ENCODE results near the gene HTR6.

The HTR6 gene

DNA sequence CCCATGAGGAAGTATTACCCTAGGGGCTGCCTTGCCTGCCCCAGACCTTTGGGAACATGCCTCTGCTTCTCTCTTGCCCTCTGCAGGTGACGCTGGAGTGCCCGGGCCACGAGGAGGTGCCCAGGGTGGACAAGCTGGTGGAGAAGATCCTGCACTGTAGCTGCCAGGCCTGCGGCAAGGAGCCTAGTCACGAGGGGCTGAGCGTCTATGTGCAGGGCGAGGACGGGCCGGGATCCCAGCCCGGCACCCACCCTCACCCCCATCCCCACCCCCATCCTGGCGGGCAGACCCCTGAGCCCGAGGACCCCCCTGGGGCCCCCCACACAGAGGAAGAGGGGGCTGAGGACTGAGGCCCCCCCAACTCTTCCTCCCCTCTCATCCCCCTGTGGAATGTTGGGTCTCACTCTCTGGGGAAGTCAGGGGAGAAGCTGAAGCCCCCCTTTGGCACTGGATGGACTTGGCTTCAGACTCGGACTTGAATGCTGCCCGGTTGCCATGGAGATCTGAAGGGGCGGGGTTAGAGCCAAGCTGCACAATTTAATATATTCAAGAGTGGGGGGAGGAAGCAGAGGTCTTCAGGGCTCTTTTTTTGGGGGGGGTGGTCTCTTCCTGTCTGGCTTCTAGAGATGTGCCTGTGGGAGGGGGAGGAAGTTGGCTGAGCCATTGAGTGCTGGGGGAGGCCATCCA, 7.8 kb upstream of the HTR6 start:
- no peaks in the 10 kb centered on the region for H3K9me3 Mint-ChIP-seq
- ATAC-seq (no peak), DNase-seq (no peak)
- H3K27me3 Mint-ChIP-seq = peaks cover 7% of the 10 kb centered on the region
- H3K36me3 Mint-ChIP-seq (ENCODE audit: low read depth) = no peaks in the 10 kb centered on the region
- peaks cover 17% of the 10 kb centered on the region for H3K4me1 Mint-ChIP-seq
- H3K4me3 Mint-ChIP-seq = no peak overlapping the region
- no peak overlapping the region for H3K27ac Mint-ChIP-seq

DNA sequence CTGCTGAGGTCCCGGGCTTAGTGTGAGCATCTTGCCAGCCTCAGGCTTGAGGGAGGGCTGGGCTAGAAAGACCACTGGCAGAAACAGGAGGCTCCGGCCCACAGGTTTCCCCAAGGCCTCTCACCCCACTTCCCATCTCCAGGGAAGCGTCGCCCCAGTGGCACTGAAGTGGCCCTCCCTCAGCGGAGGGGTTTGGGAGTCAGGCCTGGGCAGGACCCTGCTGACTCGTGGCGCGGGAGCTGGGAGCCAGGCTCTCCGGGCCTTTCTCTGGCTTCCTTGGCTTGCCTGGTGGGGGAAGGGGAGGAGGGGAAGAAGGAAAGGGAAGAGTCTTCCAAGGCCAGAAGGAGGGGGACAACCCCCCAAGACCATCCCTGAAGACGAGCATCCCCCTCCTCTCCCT, 7.2 kb upstream of the HTR6 start:
- DNase-seq (no peak), ATAC-seq (no peak)
- no peaks in the 10 kb centered on the region for H3K9me3 Mint-ChIP-seq
- no peaks in the 10 kb centered on the region for H3K36me3 Mint-ChIP-seq (ENCODE audit: low read depth)
- H3K4me1 Mint-ChIP-seq = peaks cover 17% of the 10 kb centered on the region
- no peak overlapping the region for H3K4me3 Mint-ChIP-seq
- no peak overlapping the region for H3K27ac Mint-ChIP-seq
- peaks cover 10% of the 10 kb centered on the region for H3K27me3 Mint-ChIP-seq

DNA sequence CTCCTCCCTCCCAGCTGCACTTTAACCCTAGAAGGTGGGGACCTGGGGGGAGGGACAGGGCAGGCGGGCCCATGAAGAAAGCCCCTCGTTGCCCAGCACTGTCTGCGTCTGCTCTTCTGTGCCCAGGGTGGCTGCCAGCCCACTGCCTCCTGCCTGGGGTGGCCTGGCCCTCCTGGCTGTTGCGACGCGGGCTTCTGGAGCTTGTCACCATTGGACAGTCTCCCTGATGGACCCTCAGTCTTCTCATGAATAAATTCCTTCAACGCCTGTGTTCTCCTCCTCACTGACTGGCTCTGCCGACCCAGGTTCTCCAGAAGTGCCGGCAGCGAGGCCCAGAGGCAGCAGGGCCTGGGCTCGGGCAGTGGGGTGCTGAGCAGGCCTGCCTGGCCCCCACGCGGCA, 6.5 kb upstream of the HTR6 start:
- Mint-ChIP-seq H3K9me3 (no peaks in the 10 kb centered on the region), H3K27me3 (peaks cover 15% of the 10 kb centered on the region)
- no peak for ATAC-seq

DNA sequence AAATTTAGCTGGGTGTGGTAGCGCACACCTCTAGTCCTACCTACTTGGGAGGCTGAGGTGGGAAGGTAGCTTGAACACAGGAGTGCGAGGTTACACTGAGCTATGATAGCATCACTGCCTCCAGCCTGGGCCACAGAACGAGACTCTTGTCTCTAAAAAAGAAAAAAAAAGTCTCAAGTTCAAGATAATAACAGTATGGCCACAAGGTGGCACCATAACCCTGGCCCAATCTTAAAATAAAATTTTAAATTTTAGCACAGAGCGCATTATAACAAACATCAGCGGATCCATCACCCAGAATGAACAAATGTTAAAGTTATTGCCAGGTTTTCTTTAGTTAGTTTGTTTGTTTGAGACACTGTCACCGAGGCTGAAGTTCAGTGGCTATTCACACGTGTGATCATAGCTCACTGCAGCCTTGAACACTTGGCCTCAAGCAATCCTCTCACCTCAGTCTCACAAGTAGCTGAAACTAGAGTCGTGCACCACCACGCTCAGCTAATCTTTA, 2.9 kb upstream of the HTR6 start:
- DNase-seq = no peak
- Mint-ChIP-seq H3K27me3 (peaks cover 35% of the 10 kb centered on the region), H3K9me3 (no peaks in the 10 kb centered on the region), H3K27ac (no peak overlapping the region), H3K36me3 (ENCODE audit: low read depth) (no peaks in the 10 kb centered on the region), H3K4me3 (no peak overlapping the region), H3K4me1 (peaks cover 20% of the 10 kb centered on the region)
- no peak for ATAC-seq

More for the DNA sequence above, 6.5 kb upstream of the HTR6 start:
- no peak for DNase-seq
- H3K4me1 Mint-ChIP-seq = peaks cover 17% of the 10 kb centered on the region
- no peak overlapping the region for H3K27ac Mint-ChIP-seq
- no peaks in the 10 kb centered on the region for H3K36me3 Mint-ChIP-seq (ENCODE audit: low read depth)
- H3K4me3 Mint-ChIP-seq = no peak overlapping the region

DNA sequence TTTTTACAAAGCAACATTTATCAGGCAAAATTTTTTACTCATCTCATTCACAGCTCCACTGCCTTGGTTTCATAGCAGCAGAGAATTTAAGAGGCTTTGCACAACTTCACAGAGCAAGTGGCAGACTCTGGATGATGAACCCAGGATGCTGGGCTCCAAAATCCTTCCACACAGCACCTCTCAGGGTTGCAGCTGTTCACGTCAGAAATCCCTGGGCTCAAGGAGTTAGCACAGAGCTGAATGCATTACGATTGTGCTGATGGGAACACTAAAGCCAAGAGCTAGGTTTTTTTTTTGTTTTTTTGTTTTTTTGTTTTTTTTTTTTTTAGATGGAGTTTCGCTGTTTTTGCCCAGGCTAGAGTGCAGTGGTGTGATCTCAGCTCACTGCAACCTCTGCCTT, 2.4 kb upstream of the HTR6 start:
- ATAC-seq = no peak
- H3K4me1 Mint-ChIP-seq = peaks cover 20% of the 10 kb centered on the region
- no peak overlapping the region for H3K27ac Mint-ChIP-seq
- H3K27me3 Mint-ChIP-seq = peaks cover 39% of the 10 kb centered on the region
- no peak overlapping the region for H3K4me3 Mint-ChIP-seq
- no peaks in the 10 kb centered on the region for H3K9me3 Mint-ChIP-seq
- no peak for DNase-seq
- no peaks in the 10 kb centered on the region for H3K36me3 Mint-ChIP-seq (ENCODE audit: low read depth)

DNA sequence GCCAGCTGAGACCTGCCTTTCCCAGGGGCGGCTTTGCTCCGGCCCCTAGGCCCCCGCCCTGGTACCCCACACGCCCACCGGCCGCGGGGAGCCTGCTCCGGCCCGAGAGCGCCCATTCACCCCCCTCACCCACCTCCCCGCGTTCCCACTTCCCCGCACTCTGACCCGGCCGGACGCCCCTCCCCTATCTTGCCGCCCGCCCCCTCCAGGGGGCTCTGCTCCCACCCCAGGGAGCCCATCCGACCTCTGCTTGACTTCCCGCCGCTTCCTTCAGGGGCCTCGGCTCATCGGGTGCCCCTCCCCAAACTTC, 466 bp downstream of the HTR6 start:
- Mint-ChIP-seq H3K27me3 (peaks cover 42% of the 10 kb centered on the region), H3K4me3 (no peak overlapping the region), H3K36me3 (ENCODE audit: low read depth) (no peaks in the 10 kb centered on the region), H3K27ac (no peak overlapping the region), H3K4me1 (peaks cover 9% of the 10 kb centered on the region), H3K9me3 (no peaks in the 10 kb centered on the region)
- ATAC-seq = no peak
- DNase-seq = no peak

DNA sequence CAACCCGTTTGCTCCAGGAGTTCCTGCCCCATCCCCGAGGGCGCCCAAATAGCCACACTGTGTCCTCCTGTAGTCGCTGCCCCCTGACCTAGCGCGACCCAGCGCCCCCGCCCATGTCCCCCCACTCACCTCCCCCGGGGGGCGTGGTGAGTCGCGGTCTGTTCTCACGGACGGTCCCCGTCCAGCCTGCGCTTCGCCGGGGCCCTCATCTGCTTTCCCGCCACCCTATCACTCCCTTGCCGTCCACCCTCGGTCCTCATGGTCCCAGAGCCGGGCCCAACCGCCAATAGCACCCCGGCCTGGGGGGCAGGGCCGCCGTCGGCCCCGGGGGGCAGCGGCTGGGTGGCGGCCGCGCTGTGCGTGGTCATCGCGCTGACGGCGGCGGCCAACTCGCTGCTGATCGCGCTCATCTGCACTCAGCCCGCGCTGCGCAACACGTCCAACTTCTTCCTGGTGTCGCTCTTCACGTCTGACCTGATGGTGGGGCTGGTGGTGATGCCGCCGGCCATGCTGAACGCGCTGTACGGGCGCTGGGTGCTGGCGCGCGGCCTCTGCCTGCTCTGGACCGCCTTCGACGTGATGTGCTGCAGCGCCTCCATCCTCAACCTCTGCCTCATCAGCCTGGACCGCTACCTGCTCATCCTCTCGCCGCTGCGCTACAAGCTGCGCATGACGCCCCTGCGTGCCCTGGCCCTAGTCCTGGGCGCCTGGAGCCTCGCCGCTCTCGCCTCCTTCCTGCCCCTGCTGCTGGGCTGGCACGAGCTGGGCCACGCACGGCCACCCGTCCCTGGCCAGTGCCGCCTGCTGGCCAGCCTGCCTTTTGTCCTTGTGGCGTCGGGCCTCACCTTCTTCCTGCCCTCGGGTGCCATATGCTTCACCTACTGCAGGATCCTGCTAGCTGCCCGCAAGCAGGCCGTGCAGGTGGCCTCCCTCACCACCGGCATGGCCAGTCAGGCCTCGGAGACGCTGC, 1.1 kb downstream of the HTR6 start:
- Mint-ChIP-seq H3K9me3 (no peaks in the 10 kb centered on the region), H3K4me3 (peak overlapping the region; percentile 47), H3K4me1 (peaks cover 9% of the 10 kb centered on the region), H3K36me3 (ENCODE audit: low read depth) (no peaks in the 10 kb centered on the region), H3K27ac (peak overlapping the region; percentile 26), H3K27me3 (peaks cover 42% of the 10 kb centered on the region)
- no peak for DNase-seq
- ATAC-seq = no peak

DNA sequence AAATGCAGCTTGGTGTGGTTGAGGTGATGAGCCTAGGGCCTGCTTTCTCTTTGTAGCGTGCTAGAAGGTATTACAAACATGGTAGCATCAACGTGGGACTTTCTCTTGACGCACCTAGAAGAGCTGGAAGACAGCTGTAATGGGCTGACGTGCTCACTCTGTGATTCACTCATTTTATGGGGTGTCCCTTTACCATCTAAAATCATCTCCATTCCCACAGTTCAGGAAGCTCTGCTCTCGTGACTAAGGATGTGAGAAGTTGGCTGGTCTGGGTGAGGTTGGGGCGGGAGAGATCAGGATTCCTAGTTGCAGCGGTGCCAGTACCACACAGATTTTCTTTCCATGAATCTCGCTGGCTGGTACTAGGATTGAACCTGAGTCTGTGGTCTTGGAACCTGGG, 4.2 kb downstream of the HTR6 start:
- ATAC-seq (no peak), DNase-seq (no peak)
- H3K27me3 Mint-ChIP-seq = peaks cover 30% of the 10 kb centered on the region
- H3K4me3 Mint-ChIP-seq = no peak overlapping the region
- H3K4me1 Mint-ChIP-seq = peaks cover 7% of the 10 kb centered on the region
- no peaks in the 10 kb centered on the region for H3K9me3 Mint-ChIP-seq
- H3K36me3 Mint-ChIP-seq (ENCODE audit: low read depth) = no peaks in the 10 kb centered on the region
- H3K27ac Mint-ChIP-seq = no peak overlapping the region

DNA sequence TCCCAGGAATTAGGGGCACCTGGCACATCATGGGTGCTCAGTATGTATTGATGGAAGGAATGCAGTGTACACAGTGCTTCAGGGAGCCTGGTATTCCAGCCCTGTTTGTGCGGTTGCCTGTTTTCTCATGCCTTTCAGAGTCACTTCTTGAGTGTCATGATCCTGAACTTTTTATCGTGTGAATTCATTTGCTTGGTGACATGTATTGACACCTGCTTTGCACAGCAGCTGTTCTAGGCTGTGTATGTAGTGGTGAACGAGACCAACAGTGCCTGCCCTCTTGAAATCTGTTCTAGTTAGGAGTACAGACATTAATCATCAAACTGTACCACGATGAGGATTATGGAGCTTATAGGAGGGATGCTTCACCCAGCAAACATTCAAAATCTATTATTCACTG, 6.1 kb downstream of the HTR6 start:
- Mint-ChIP-seq H3K27me3 (peaks cover 24% of the 10 kb centered on the region), H3K4me1 (peaks cover 4% of the 10 kb centered on the region), H3K9me3 (no peaks in the 10 kb centered on the region), H3K27ac (no peak overlapping the region), H3K4me3 (no peak overlapping the region), H3K36me3 (ENCODE audit: low read depth) (no peaks in the 10 kb centered on the region)
- ATAC-seq (no peak), DNase-seq (no peak)

DNA sequence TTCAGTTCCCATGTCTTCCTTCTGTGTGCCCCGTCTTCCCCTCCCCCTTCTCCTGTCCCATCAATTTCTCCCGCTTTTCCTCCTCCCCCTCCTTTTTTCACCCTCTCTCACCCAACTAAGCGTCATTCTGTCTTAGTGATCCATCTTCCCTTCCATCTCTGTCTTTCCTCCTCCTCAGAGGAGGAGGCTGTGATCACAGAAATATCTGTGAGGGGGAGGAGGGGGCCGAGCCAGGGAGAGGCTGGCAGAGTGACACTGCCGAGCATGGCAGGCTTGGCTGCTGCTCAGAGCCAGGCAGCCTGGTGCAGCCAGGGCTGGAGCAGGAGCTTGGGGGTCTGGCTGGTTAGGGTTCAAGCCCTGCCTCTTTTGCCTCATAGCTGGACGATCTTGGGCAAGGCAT, 7.6 kb downstream of the HTR6 start:
- H3K27ac Mint-ChIP-seq = no peak overlapping the region
- H3K4me1 Mint-ChIP-seq = no peaks in the 10 kb centered on the region

DNA sequence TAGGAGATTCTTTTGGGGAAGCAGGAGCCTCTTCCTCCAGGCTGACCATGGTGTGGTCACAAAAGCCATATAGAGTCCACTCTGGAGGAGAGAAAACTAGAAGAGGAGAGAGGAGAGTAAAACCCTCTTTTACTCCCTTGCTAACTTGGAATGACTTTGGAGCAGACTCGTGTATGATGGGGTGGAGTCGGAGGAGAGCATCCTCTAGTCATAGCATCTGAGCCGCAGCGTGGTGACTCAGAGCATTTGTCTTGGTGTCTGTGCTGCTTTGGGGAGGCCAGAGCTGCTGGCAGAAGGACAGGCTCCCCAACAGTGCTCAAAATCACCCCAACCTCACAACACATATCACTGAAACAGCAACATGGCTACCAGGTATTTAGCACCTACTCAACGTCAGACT, 11.1 kb downstream of the HTR6 start:
- H3K27ac Mint-ChIP-seq = no peak overlapping the region
- no peaks in the 10 kb centered on the region for H3K36me3 Mint-ChIP-seq (ENCODE audit: low read depth)
- H3K4me3 Mint-ChIP-seq = no peak overlapping the region
- no peak for DNase-seq
- no peaks in the 10 kb centered on the region for H3K9me3 Mint-ChIP-seq
- H3K27me3 Mint-ChIP-seq = peaks cover 5% of the 10 kb centered on the region
- no peaks in the 10 kb centered on the region for H3K4me1 Mint-ChIP-seq
- no peak for ATAC-seq

More for the DNA sequence above, 7.6 kb downstream of the HTR6 start:
- no peak for ATAC-seq
- no peak for DNase-seq
- Mint-ChIP-seq H3K27me3 (peaks cover 11% of the 10 kb centered on the region), H3K36me3 (ENCODE audit: low read depth) (no peaks in the 10 kb centered on the region), H3K4me3 (no peak overlapping the region), H3K9me3 (no peaks in the 10 kb centered on the region)

DNA sequence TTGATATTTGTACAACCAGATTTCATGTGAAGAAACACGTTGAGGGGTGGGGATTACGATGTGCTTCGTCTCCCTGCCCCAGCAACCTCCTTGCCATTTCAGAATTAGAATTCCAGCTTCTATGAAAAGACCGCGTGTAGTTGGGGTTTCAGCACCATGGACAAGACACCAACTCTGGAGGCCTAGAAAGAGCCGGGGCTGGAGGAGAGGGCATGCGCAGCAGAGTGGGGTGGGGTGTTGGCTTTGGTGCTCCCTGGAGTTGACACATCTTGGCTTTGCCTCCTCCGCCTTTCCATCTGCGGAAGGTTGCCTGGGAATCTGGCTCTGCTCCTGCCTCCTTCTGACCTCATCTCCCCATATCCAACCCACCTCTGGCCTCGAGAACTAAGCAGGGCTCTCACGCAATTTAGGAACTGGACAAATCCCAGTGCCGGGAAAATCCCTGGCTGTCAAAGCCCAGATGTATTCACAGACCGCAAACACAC, 11.8 kb downstream of the HTR6 start:
- Mint-ChIP-seq H3K4me3 (no peak overlapping the region), H3K27me3 (peaks cover 5% of the 10 kb centered on the region), H3K27ac (no peak overlapping the region), H3K4me1 (no peaks in the 10 kb centered on the region), H3K36me3 (ENCODE audit: low read depth) (no peaks in the 10 kb centered on the region), H3K9me3 (no peaks in the 10 kb centered on the region)
- ATAC-seq (no peak), DNase-seq (no peak)

DNA sequence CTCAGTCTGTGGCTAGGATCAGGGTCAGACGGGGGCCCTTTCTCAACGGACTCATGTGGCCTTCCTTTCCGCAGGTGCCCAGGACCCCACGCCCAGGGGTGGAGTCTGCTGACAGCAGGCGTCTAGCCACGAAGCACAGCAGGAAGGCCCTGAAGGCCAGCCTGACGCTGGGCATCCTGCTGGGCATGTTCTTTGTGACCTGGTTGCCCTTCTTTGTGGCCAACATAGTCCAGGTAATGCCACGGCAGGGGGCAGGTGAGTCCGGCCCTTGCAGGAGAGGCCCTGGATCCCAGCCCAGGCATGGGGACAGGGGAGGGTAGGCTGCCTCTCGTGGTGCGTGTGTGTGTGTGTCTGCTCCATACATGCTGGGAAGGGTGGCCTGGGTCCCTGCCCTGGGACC, 13.8 kb downstream of the HTR6 start:
- ATAC-seq (no peak), DNase-seq (no peak)
- Mint-ChIP-seq H3K27me3 (peaks cover 3% of the 10 kb centered on the region), H3K27ac (no peak overlapping the region), H3K4me3 (no peak overlapping the region), H3K4me1 (no peaks in the 10 kb centered on the region), H3K9me3 (no peaks in the 10 kb centered on the region), H3K36me3 (ENCODE audit: low read depth) (no peaks in the 10 kb centered on the region)

DNA sequence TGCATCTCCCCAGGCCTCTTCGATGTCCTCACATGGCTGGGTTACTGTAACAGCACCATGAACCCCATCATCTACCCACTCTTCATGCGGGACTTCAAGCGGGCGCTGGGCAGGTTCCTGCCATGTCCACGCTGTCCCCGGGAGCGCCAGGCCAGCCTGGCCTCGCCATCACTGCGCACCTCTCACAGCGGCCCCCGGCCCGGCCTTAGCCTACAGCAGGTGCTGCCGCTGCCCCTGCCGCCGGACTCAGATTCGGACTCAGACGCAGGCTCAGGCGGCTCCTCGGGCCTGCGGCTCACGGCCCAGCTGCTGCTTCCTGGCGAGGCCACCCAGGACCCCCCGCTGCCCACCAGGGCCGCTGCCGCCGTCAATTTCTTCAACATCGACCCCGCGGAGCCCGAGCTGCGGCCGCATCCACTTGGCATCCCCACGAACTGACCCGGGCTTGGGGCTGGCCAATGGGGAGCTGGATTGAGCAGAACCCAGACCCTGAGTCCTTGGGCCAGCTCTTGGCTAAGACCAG, 14.3 kb downstream of the HTR6 start:
- Mint-ChIP-seq H3K27ac (no peak overlapping the region), H3K4me1 (no peaks in the 10 kb centered on the region), H3K9me3 (no peaks in the 10 kb centered on the region), H3K36me3 (ENCODE audit: low read depth) (no peaks in the 10 kb centered on the region), H3K27me3 (peaks cover 3% of the 10 kb centered on the region), H3K4me3 (no peak overlapping the region)
- ATAC-seq (no peak), DNase-seq (no peak)

DNA sequence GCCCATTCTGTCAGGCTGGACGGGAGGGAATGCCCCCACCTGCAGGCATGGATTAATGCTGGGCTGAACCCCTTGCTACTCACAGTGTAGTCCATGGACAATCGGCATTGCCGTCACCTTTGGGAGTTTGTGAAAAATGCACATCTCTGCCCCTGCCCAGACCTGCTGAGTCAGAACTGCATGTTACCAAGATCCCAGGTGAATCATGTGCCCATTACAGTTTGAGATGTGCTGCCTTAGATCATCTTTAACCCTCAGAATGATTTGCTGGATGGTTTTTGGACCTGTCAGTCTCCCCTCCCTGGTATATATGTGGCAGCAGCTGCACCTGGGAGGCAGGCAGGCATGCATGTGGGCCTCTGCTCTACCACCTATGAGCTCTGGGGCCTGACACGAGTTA, 15.0 kb downstream of the HTR6 start:
- H3K4me1 Mint-ChIP-seq = no peaks in the 10 kb centered on the region
- no peak for DNase-seq
- H3K4me3 Mint-ChIP-seq = no peak overlapping the region
- no peak overlapping the region for H3K27ac Mint-ChIP-seq
- H3K36me3 Mint-ChIP-seq (ENCODE audit: low read depth) = no peaks in the 10 kb centered on the region
- ATAC-seq = no peak
- no peaks in the 10 kb centered on the region for H3K9me3 Mint-ChIP-seq
- peaks cover 1% of the 10 kb centered on the region for H3K27me3 Mint-ChIP-seq

Measured in activated naive CD8-positive, alpha-beta T cell treated with anti-CD3 and anti-CD28 coated beads, Interleukin-2, amount 50 U/mL, for 24 hours (primary cell).